Measurements from ENCODE around the gene TRPM4.

GRCh38 chr19:49201042-49201441 is 43.5 kb downstream of the TRPM4 start:
- TF ChIP-seq SRF (IDR thresholded peaks at IDR 0.05; ENCODE audit: low read depth in 2 of 2, low read length in 2 of 2) (no peak), CEBPB (IDR thresholded peaks at IDR 0.05; ENCODE audit: borderline replicate concordance in 1 of 2, low read depth in 2 of 2, low read length in 2 of 2) (no peak), CTCF (IDR thresholded peaks at IDR 0.05 in 2 of 3, conservative IDR thresholded peaks at IDR 0.05 in 1 of 3; ENCODE audit: control insufficient read depth in 2 of 3, extremely low read depth in 1 of 3, insufficient read depth in 1 of 3, low read depth in 3 of 3, low read length in 3 of 3) (no peak), HDGF (IDR thresholded peaks at IDR 0.05) (no peak), WRNIP1 (IDR thresholded peaks at IDR 0.05; ENCODE audit: borderline replicate concordance, low read depth, low read length) (no peak), E2F4 (IDR thresholded peaks at IDR 0.05; ENCODE audit: low read depth, low read length) (no peak), POLR2AphosphoS5 (IDR thresholded peaks at IDR 0.05; ENCODE audit: low read length) (no peak), FOXK2 (IDR thresholded peaks at IDR 0.05) (no peak), CBFB (IDR thresholded peaks at IDR 0.05; ENCODE audit: low read depth) (no peak), EZH2 (IDR thresholded peaks at IDR 0.05; ENCODE audit: borderline replicate concordance, control insufficient read depth, low read depth, low read length) (no peak), RAD21 (IDR thresholded peaks at IDR 0.05; ENCODE audit: insufficient read depth, low read depth, low read length) (no peak), RFX5 (IDR thresholded peaks at IDR 0.05; ENCODE audit: low read depth, low read length) (no peak), SKIL (IDR thresholded peaks at IDR 0.05; ENCODE audit: low read depth, poor library complexity, severe bottlenecking) (no peak)
